Hematopoietic multipotent progenitor cell treated with erythropoietin and hydrocortisone succinate and interleukin-3 and kit ligand, for 4 days (in vitro differentiated cells): ENCODE results near the gene PRKCE.

Experiments used
- DNase-seq: peaks from one replicate; pipeline ENCODE4 v3.0.0-alpha.2; 2015

Gene PRKCE

GRCh38 chr2:46163804-46164528 is 512.5 kb downstream of the PRKCE start:
- no peak for DNase-seq

GRCh38 chr2:46164529-46165301 is 513.2 kb downstream of the PRKCE start:
- DNase-seq, result no peak

GRCh38 chr2:46165916-46166315 is 514.4 kb downstream of the PRKCE start:
- no peak for DNase-seq

GRCh38 chr2:46167406-46167805 is 515.9 kb downstream of the PRKCE start:
- no peak for DNase-seq

GRCh38 chr2:46167924-46168323 is 516.4 kb downstream of the PRKCE start:
- DNase-seq, result no peak

GRCh38 chr2:46169467-46169866 is 518.0 kb downstream of the PRKCE start:
- DNase-seq, result no peak

- DNase-seq, result no peak
Observed at GRCh38 chr2:46170026-46170425, 518.6 kb downstream of the PRKCE start.

- DNase-seq, result no peak
Observed at GRCh38 chr2:46170611-46171350, 519.3 kb downstream of the PRKCE start.

GRCh38 chr2:46171411-46171953 is 520.0 kb downstream of the PRKCE start:
- no peak for DNase-seq

- DNase-seq, result no peak
Observed at GRCh38 chr2:46171996-46172546, 520.6 kb downstream of the PRKCE start.

- no peak for DNase-seq
Observed at GRCh38 chr2:46173030-46173429, 521.6 kb downstream of the PRKCE start.

GRCh38 chr2:46173636-46174250 is 522.3 kb downstream of the PRKCE start:
- no peak for DNase-seq

- no peak for DNase-seq
Observed at GRCh38 chr2:46174345-46175170, 523.1 kb downstream of the PRKCE start.

- no peak for DNase-seq
Observed at GRCh38 chr2:46175419-46175818, 523.9 kb downstream of the PRKCE start.

- DNase-seq, result peak; percentile 49
Observed at GRCh38 chr2:46177461-46178089, 526.1 kb downstream of the PRKCE start.

- DNase-seq, result peak; percentile 50
Observed at GRCh38 chr2:46179037-46179621, 527.7 kb downstream of the PRKCE start.

GRCh38 chr2:46180189-46180588 is 528.7 kb downstream of the PRKCE start:
- no peak for DNase-seq

GRCh38 chr2:46181306-46181705 is 529.8 kb downstream of the PRKCE start:
- DNase-seq, result no peak

GRCh38 chr2:46181789-46182530 is 530.5 kb downstream of the PRKCE start:
- DNase-seq, result peak; percentile 18

- no peak for DNase-seq
Observed at GRCh38 chr2:46183426-46183825, 532.0 kb downstream of the PRKCE start.
